Measurements from ENCODE around the gene NPFFR1. TPM values are rescaled to one million over a fixed set of nuclear protein-coding genes. Genes with fewer than 3 reads are reported as not detected.

The NPFFR1 gene
- total and polyA plus RNA-seq, 3 donors from 2014 or later: 2.6 to 6.6 (median 2.8) TPM

DNA sequence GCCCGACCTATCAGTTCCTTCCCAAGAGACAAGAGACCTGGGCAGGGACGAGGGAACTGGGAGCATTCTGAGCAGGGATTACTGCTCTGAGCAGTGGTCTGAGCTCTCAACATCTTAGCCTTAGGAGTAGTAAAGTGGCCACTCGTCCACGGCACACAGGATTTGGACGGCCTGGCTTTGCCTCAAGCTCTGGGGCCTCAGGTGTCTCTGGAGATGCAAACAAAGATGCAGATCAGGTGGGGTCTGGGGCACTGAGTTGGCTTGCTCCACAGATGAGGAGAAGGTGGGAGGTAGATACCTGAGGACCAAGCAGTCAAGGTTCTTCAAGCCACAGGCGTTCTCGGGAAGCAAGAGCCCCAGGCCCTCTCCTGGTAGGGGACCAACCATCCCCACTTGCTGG, 16.1 kb upstream of the NPFFR1 start:
- Histone ChIP-seq H3K4me3 (no peak overlapping the region), H3K9me3 (no peaks in the 10 kb centered on the region)

GRCh38 chr10:70298393-70298792, 14.6 kb upstream of the NPFFR1 start:
- 77 to 93% methylated on average over 5 of the region's 5 CpGs for WGBS, 2 donors
- Histone ChIP-seq H3K27ac (no peak overlapping the region), H3K9me3 (no peaks in the 10 kb centered on the region), H3K36me3 (ENCODE audit: low read depth, missing control alignments) (no peaks in the 10 kb centered on the region), H3K4me1 (peaks cover 5% of the 10 kb centered on the region), H3K27me3 (no peaks in the 10 kb centered on the region), H3K4me3 (no peak overlapping the region)
- no peak for DNase-seq
- TF ChIP-seq, protein P1, sequence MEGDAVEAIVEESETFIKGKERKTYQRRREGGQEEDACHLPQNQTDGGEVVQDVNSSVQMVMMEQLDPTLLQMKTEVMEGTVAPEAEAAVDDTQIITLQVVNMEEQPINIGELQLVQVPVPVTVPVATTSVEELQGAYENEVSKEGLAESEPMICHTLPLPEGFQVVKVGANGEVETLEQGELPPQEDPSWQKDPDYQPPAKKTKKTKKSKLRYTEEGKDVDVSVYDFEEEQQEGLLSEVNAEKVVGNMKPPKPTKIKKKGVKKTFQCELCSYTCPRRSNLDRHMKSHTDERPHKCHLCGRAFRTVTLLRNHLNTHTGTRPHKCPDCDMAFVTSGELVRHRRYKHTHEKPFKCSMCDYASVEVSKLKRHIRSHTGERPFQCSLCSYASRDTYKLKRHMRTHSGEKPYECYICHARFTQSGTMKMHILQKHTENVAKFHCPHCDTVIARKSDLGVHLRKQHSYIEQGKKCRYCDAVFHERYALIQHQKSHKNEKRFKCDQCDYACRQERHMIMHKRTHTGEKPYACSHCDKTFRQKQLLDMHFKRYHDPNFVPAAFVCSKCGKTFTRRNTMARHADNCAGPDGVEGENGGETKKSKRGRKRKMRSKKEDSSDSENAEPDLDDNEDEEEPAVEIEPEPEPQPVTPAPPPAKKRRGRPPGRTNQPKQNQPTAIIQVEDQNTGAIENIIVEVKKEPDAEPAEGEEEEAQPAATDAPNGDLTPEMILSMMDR (IDR thresholded peaks at IDR 0.05): no peak
- TF ChIP-seq POLR2A (IDR thresholded peaks at IDR 0.05): no peak
- intact Hi-C loops (cut with DNase I; ENCODE audit: low total_unique reads): no loop called here

More for the DNA sequence above, 16.1 kb upstream of the NPFFR1 start:
- no peaks in the 10 kb centered on the region for H3K27me3 ChIP-seq
- intact Hi-C loops (cut with DNase I; ENCODE audit: low total_unique reads): no loop called here
- DNase-seq: no peak
- H3K4me1 ChIP-seq: peaks cover 5% of the 10 kb centered on the region
- 91 to 96% methylated on average over 4 to 7 of the region's 7 CpGs for WGBS, 2 donors
- no peak overlapping the region for H3K27ac ChIP-seq
- H3K36me3 ChIP-seq (ENCODE audit: low read depth, missing control alignments): no peaks in the 10 kb centered on the region
- TF ChIP-seq POLR2A (IDR thresholded peaks at IDR 0.05): no peak
- TF ChIP-seq, protein P1 (IDR thresholded peaks at IDR 0.05): no peak

- Histone ChIP-seq H3K4me3 (no peak overlapping the region), H3K27me3 (no peaks in the 10 kb centered on the region), H3K9me3 (no peaks in the 10 kb centered on the region), H3K27ac (peak overlapping the region in 1 of 2 donors; percentile 73), H3K4me1 (peaks cover 5% of the 10 kb centered on the region), H3K36me3 (ENCODE audit: low read depth, missing control alignments) (no peaks in the 10 kb centered on the region)
- intact Hi-C loops (cut with DNase I; ENCODE audit: low total_unique reads): no loop called here
- WGBS, 2 donors: 65 to 80% methylated on average over 4 to 5 of the region's 5 CpGs
- no peak for TF ChIP-seq POLR2A (IDR thresholded peaks at IDR 0.05)
- TF ChIP-seq, protein P1 (IDR thresholded peaks at IDR 0.05): no peak
- DNase-seq: no peak
These were observed 13.4 kb upstream of the NPFFR1 start for GRCh38 chr10:70297224-70297623.

GRCh38 chr10:70296406-70296899, 12.6 kb upstream of the NPFFR1 start:
- H3K4me1 ChIP-seq: peaks cover 5% of the 10 kb centered on the region
- H3K4me3 ChIP-seq: no peak overlapping the region
- no peaks in the 10 kb centered on the region for H3K36me3 ChIP-seq (ENCODE audit: low read depth, missing control alignments)
- DNase-seq: peak; percentile 76
- TF ChIP-seq, protein P1 (IDR thresholded peaks at IDR 0.05): no peak
- TF ChIP-seq POLR2A (IDR thresholded peaks at IDR 0.05): no peak
- intact Hi-C loops (cut with DNase I; ENCODE audit: low total_unique reads): no loop called here
- peak overlapping the region in 1 of 2 donors; percentile 73 for H3K27ac ChIP-seq
- H3K27me3 ChIP-seq: no peaks in the 10 kb centered on the region
- H3K9me3 ChIP-seq: no peaks in the 10 kb centered on the region
- WGBS, 2 donors: 57% methylated on average over 10 to 12 of the region's 12 CpGs

- intact Hi-C loops (cut with DNase I; ENCODE audit: low total_unique reads): no loop called here
- Histone ChIP-seq H3K4me1 (peaks cover 5% of the 10 kb centered on the region), H3K36me3 (ENCODE audit: low read depth, missing control alignments) (no peaks in the 10 kb centered on the region), H3K9me3 (no peaks in the 10 kb centered on the region), H3K4me3 (no peak overlapping the region), H3K27me3 (no peaks in the 10 kb centered on the region), H3K27ac (peak overlapping the region in 1 of 2 donors; percentile 73)
- no peak for DNase-seq
- TF ChIP-seq POLR2A (IDR thresholded peaks at IDR 0.05): no peak
- TF ChIP-seq, protein P1 (IDR thresholded peaks at IDR 0.05): no peak
- 88 to 95% methylated on average over 6 to 7 of the region's 7 CpGs for WGBS, 2 donors
These were observed 12.1 kb upstream of the NPFFR1 start for GRCh38 chr10:70295926-70296325.
